GM23338 (cell line): ENCODE measurements around the gene NCOA1. TPM values are rescaled to one million over a fixed set of nuclear protein-coding genes. Genes with fewer than 3 reads are reported as not detected.

Experiments
- ATAC-seq: fragments of 200-7000 bp; cut with Tn5 transposase; 3 replicates; pipeline ENCODE4 v1.9.1; 2020
- DNase-seq: peaks from one replicate; pipeline ENCODE4 v3.0.0-alpha.2; 2015; ENCODE audit warnings: low spot score
- H2AFZ ChIP-seq: fragments of 200-600 bp; sonication (generic); 2 replicates; pipeline ENCODE4 v1.8.0; 2016; ENCODE audit warnings: antibody characterized with exemption, mild to moderate bottlenecking, moderate library complexity
- H3F3A ChIP-seq: fragments of 200-600 bp; sonication (generic); replicated peaks from 2 replicates; pipeline ENCODE4 v1.8.0; 2017; ENCODE audit warnings: antibody characterized with exemption, mixed run types, low read depth
- H3K27ac ChIP-seq: fragments of 200-600 bp; sonication (generic); 2 replicates; pipeline ENCODE4 v1.6.1; 2016; ENCODE audit warnings: low read depth
- H3K27me3 ChIP-seq: fragments of 200-600 bp; sonication (generic); 2 replicates; pipeline ENCODE4 v1.8.0; 2016; ENCODE audit warnings: mild to moderate bottlenecking, mixed run types, moderate library complexity; ENCODE audit not compliant: insufficient read depth
- H3K36me3 ChIP-seq: fragments of 200-600 bp; sonication (generic); 2 replicates; pipeline ENCODE4 v1.8.0; 2016; ENCODE audit warnings: mild to moderate bottlenecking; ENCODE audit not compliant: insufficient read depth
- H3K4me1 ChIP-seq: fragments of 200-600 bp; sonication (generic); 2 replicates; pipeline ENCODE4 v1.8.0; 2016; ENCODE audit warnings: mild to moderate bottlenecking, moderate library complexity; ENCODE audit not compliant: insufficient read depth
- H3K4me2 ChIP-seq: fragments of 200-600 bp; sonication (generic); 2 replicates; pipeline ENCODE4 v1.7.1; 2017; ENCODE audit warnings: mixed run types
- H3K4me3 ChIP-seq: fragments of 200-600 bp; sonication (generic); 2 replicates; pipeline ENCODE4 v1.6.1; 2016; ENCODE audit warnings: mixed run types
- H3K79me2 ChIP-seq: fragments of 200-600 bp; sonication (generic); replicated peaks from 2 replicates; pipeline ENCODE4 v1.8.0; 2017; ENCODE audit warnings: mild to moderate bottlenecking; ENCODE audit not compliant: insufficient read depth
- H3K9me2 ChIP-seq: fragments of 200-600 bp; sonication (generic); 2 replicates; pipeline ENCODE4 v1.8.0; 2017; ENCODE audit not compliant: insufficient read depth
- H4K20me1 ChIP-seq: fragments of 200-600 bp; sonication (generic); replicated peaks from 2 replicates; pipeline ENCODE4 v1.8.0; 2017; ENCODE audit warnings: mild to moderate bottlenecking; ENCODE audit not compliant: insufficient read depth
- H3K27ac Mint-ChIP-seq: 2 replicates; pipeline ENCODE4 v1.8.0; 2020; ENCODE audit warnings: inconsistent platforms, mild to moderate bottlenecking, moderate library complexity, mixed read lengths
- H3K27me3 Mint-ChIP-seq: 3 replicates; pipeline ENCODE4 v1.8.0; 2022; ENCODE audit warnings: low read depth, mild to moderate bottlenecking, moderate library complexity, mixed read lengths, inconsistent platforms; ENCODE audit not compliant: insufficient read depth, poor library complexity
- H3K36me3 Mint-ChIP-seq: 3 replicates; pipeline ENCODE4 v1.8.0; 2021; ENCODE audit warnings: low read depth, mild to moderate bottlenecking, inconsistent platforms, moderate library complexity, mixed read lengths
- H3K4me1 Mint-ChIP-seq: 3 replicates; pipeline ENCODE4 v1.8.0; 2020; ENCODE audit warnings: mild to moderate bottlenecking, inconsistent platforms, mixed read lengths
- H3K4me3 Mint-ChIP-seq: 3 replicates; pipeline ENCODE4 v1.8.0; 2021; ENCODE audit warnings: moderate library complexity, mild to moderate bottlenecking, inconsistent platforms, mixed read lengths
- H3K9me3 Mint-ChIP-seq: 3 replicates; pipeline ENCODE4 v1.8.0; 2020; ENCODE audit warnings: moderate library complexity, mild to moderate bottlenecking, inconsistent platforms, mixed read lengths
- CREB1 ChIP-seq: fragments of 250-450 bp; sonication (Bioruptor Pico); IDR thresholded peaks from 2 replicates; pipeline ENCODE4 v1.5.0; 2020; ENCODE audit warnings: low read depth, mild to moderate bottlenecking, moderate library complexity
- EZH2 ChIP-seq: fragments of 200-600 bp; sonication (generic); IDR thresholded peaks from one replicate; pipeline ENCODE4 v1.8.0; 2017; ENCODE audit warnings: antibody characterized with exemption, mild to moderate bottlenecking, low read depth; ENCODE audit not compliant: unreplicated experiment
- EZH2phosphoT487 ChIP-seq: fragments of 200-600 bp; sonication (generic); IDR thresholded peaks from one replicate; pipeline ENCODE4 v1.8.1; 2018; ENCODE audit warnings: antibody characterized with exemption; ENCODE audit not compliant: unreplicated experiment
- STAT1 ChIP-seq: IDR thresholded peaks from one replicate; pipeline ENCODE4 v1.6.1; 2016; ENCODE audit warnings: antibody characterized with exemption; ENCODE audit not compliant: unreplicated experiment
- ZNF114 ChIP-seq: fragments of 250-450 bp; sonication (Bioruptor Pico); IDR thresholded peaks from 2 replicates; pipeline ENCODE4 v1.5.0; 2020; ENCODE audit warnings: mild to moderate bottlenecking, moderate library complexity
- polyA plus RNA-seq: library from polyadenylated mRNA; unstranded; fragments of >200 nt; fragmentation: Nextera tagmentation; extraction: Ambion mirVana; gene quantifications from 2 replicates; pipeline ENCODE4 v1.2.1, GENCODE V29; 2016
- total RNA-seq: library from RNA; depleted of rRNA; stranded (reverse); fragments of >200 nt; shearing (Covaris generic); gene quantifications from 2 replicates; pipeline ENCODE4 v1.2.3, GENCODE V29; 2014
- TF ChIP-seq, protein P1 (sequence below): fragments of 250-450 bp; sonication (Bioruptor Pico); IDR thresholded peaks from 2 replicates; pipeline ENCODE4 v1.5.0; 2020; ENCODE audit warnings: mild to moderate bottlenecking, moderate library complexity
- TF ChIP-seq, protein P2 (sequence below), 2 experiments: fragments of 200-600 bp in 1 of 2; sonication (generic) in 1 of 2; conservative IDR thresholded peaks; 2 replicates each; pipeline versions ENCODE4 v1.5.1 to v1.6.1; 2016 to 2017; ENCODE audit warnings: antibody characterized with exemption in 2 of 2, low read depth in 2 of 2, mild to moderate bottlenecking in 2 of 2, moderate library complexity in 1 of 2

Gene NCOA1
- total and polyA plus RNA-seq, 2 experiments from 2014 or later, result 7.1 to 15.1 TPM

DNA sequence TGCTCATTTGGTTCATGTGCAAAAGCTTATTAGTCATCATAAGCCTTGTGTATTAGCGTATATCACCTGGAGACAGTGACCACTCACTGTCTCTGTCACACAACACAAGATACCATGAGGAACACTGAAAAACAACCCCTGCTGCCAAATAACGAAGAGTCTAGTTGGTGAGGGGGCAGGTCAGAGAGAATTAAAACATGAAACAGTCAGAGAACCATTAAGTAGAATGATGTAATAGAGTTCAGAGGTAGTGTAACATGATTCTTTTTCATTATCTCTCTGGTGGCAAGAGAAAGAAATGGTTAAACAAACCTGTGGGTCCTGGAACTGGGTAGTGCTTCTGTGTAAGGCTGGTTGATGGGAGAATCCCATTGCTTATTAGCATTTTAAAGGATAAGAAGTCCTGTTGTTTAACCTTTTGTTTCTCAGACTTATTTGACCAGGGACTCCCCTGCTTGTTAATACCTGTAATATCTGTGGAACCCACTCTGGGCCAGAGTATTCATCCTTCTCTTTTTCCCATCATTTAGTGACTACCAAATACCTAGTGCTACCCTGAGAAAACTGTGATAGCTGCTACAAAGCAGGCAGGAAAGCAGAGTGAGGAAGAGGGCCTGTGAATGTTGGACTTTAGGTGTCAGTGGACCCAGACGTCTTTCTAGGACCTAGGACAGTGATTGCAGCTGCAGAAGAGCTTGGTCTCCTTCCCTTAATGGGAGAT is 264.1 kb downstream of the NCOA1 start (continued):
- TF ChIP-seq, protein P1, sequence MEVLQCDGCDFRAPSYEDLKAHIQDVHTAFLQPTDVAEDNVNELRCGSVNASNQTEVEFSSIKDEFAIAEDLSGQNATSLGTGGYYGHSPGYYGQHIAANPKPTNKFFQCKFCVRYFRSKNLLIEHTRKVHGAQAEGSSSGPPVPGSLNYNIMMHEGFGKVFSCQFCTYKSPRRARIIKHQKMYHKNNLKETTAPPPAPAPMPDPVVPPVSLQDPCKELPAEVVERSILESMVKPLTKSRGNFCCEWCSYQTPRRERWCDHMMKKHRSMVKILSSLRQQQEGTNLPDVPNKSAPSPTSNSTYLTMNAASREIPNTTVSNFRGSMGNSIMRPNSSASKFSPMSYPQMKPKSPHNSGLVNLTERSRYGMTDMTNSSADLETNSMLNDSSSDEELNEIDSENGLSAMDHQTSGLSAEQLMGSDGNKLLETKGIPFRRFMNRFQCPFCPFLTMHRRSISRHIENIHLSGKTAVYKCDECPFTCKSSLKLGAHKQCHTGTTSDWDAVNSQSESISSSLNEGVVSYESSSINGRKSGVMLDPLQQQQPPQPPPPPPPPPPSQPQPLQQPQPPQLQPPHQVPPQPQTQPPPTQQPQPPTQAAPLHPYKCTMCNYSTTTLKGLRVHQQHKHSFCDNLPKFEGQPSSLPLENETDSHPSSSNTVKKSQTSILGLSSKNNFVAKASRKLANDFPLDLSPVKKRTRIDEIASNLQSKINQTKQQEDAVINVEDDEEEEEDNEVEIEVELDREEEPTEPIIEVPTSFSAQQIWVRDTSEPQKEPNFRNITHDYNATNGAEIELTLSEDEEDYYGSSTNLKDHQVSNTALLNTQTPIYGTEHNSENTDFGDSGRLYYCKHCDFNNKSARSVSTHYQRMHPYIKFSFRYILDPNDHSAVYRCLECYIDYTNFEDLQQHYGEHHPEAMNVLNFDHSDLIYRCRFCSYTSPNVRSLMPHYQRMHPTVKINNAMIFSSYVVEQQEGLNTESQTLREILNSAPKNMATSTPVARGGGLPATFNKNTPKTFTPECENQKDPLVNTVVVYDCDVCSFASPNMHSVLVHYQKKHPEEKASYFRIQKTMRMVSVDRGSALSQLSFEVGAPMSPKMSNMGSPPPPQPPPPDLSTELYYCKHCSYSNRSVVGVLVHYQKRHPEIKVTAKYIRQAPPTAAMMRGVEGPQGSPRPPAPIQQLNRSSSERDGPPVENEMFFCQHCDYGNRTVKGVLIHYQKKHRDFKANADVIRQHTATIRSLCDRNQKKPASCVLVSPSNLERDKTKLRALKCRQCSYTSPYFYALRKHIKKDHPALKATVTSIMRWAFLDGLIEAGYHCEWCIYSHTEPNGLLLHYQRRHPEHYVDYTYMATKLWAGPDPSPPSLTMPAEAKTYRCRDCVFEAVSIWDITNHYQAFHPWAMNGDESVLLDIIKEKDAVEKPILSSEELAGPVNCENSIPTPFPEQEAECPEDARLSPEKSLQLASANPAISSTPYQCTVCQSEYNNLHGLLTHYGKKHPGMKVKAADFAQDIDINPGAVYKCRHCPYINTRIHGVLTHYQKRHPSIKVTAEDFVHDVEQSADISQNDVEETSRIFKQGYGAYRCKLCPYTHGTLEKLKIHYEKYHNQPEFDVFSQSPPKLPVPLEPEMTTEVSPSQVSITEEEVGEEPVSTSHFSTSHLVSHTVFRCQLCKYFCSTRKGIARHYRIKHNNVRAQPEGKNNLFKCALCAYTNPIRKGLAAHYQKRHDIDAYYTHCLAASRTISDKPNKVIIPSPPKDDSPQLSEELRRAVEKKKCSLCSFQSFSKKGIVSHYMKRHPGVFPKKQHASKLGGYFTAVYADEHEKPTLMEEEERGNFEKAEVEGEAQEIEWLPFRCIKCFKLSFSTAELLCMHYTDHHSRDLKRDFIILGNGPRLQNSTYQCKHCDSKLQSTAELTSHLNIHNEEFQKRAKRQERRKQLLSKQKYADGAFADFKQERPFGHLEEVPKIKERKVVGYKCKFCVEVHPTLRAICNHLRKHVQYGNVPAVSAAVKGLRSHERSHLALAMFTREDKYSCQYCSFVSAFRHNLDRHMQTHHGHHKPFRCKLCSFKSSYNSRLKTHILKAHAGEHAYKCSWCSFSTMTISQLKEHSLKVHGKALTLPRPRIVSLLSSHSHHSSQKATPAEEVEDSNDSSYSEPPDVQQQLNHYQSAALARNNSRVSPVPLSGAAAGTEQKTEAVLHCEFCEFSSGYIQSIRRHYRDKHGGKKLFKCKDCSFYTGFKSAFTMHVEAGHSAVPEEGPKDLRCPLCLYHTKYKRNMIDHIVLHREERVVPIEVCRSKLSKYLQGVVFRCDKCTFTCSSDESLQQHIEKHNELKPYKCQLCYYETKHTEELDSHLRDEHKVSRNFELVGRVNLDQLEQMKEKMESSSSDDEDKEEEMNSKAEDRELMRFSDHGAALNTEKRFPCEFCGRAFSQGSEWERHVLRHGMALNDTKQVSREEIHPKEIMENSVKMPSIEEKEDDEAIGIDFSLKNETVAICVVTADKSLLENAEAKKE (CRISPR knock-in tag), result no peak
- TF ChIP-seq, protein P2, sequence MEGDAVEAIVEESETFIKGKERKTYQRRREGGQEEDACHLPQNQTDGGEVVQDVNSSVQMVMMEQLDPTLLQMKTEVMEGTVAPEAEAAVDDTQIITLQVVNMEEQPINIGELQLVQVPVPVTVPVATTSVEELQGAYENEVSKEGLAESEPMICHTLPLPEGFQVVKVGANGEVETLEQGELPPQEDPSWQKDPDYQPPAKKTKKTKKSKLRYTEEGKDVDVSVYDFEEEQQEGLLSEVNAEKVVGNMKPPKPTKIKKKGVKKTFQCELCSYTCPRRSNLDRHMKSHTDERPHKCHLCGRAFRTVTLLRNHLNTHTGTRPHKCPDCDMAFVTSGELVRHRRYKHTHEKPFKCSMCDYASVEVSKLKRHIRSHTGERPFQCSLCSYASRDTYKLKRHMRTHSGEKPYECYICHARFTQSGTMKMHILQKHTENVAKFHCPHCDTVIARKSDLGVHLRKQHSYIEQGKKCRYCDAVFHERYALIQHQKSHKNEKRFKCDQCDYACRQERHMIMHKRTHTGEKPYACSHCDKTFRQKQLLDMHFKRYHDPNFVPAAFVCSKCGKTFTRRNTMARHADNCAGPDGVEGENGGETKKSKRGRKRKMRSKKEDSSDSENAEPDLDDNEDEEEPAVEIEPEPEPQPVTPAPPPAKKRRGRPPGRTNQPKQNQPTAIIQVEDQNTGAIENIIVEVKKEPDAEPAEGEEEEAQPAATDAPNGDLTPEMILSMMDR (conservative IDR thresholded peaks at IDR 0.05; ENCODE audit: low read depth in 2 of 2), result no peak
- TF ChIP-seq EZH2phosphoT487 (no peak), STAT1 (no peak), EZH2 (no peak), ZNF114 (no peak), CREB1 (no peak)

DNA sequence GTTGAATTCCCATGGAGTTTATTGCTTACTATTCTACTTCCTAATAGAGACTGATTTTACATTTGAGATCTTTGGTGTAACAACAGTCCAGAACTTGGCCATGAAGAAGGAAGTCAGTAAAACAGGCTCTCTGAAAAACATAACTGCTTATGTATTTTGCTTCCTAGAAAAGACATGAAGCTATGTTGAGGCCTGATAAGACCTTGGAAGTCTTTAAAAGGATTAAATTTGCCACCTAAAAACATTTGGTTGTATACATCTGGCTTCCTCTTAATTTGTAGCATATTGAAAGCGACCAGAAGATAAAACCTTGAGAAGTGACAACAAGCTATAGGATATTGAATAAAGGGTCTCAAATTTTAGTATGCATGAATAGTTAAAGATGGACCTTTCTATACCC is 265.7 kb downstream of the NCOA1 start:
- no peaks in the 10 kb centered on the region for H3K4me1 Mint-ChIP-seq
- Histone ChIP-seq H3K4me2 (no peak overlapping the region), H3K27ac (no peak overlapping the region), H3K9me2 (0 out of 2 replicates have a peak, but pooled peaks cover 4% of the 10 kb centered on the region), H3K79me2 (no peaks in the 10 kb centered on the region), H3F3A (no peaks in the 10 kb centered on the region), H3K4me3 (no peak overlapping the region), H4K20me1 (no peaks in the 10 kb centered on the region; the same call in 1 of the 2 replicates), H3K27me3 (no peaks in the 10 kb centered on the region), H3K36me3 (peaks cover 7% of the 10 kb centered on the region; the same call in 1 of the 2 replicates), H2AFZ (no peak overlapping the region), H3K4me1 (peaks cover 11% of the 10 kb centered on the region; the same call in 1 of the 2 replicates)
- DNase-seq, result no peak
- ATAC-seq, result no peak
- no peaks in the 10 kb centered on the region for H3K27me3 Mint-ChIP-seq
- H3K36me3 Mint-ChIP-seq, result peaks cover 3% of the 10 kb centered on the region; the same call in 2 of the 3 replicates
- no peak overlapping the region for H3K4me3 Mint-ChIP-seq
- H3K9me3 Mint-ChIP-seq, result no peaks in the 10 kb centered on the region
- no peak overlapping the region for H3K27ac Mint-ChIP-seq
- TF ChIP-seq, protein P1 (CRISPR knock-in tag), result no peak
